ENCODE data around the gene GPX2.

DNA sequence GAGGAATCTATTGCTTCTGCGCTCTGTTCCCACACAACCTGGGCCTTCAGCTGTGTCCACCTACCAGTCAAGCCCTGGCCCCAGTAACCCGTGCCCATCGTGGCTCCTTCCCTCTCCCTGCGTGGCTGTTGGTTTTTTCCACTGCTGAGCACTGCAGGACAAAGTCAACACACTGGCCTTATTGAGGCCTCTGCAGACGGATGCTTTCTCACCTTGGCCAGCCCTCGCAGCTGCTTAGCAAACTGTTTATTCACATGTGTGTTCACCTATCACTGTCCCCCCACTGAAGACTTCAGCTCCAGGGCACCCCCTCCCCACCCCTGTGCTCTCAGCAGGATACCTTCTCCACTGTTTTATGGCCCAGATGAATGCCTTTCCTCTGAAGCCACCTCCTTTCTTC, 12.8 kb upstream of the GPX2 start:
- TF ChIP-seq, protein P1, sequence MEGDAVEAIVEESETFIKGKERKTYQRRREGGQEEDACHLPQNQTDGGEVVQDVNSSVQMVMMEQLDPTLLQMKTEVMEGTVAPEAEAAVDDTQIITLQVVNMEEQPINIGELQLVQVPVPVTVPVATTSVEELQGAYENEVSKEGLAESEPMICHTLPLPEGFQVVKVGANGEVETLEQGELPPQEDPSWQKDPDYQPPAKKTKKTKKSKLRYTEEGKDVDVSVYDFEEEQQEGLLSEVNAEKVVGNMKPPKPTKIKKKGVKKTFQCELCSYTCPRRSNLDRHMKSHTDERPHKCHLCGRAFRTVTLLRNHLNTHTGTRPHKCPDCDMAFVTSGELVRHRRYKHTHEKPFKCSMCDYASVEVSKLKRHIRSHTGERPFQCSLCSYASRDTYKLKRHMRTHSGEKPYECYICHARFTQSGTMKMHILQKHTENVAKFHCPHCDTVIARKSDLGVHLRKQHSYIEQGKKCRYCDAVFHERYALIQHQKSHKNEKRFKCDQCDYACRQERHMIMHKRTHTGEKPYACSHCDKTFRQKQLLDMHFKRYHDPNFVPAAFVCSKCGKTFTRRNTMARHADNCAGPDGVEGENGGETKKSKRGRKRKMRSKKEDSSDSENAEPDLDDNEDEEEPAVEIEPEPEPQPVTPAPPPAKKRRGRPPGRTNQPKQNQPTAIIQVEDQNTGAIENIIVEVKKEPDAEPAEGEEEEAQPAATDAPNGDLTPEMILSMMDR (IDR thresholded peaks at IDR 0.05): no peak
- no peak for TF ChIP-seq POLR2A (IDR thresholded peaks at IDR 0.05)

All from thyroid gland (tissue), 4 donors.